Colonic mucosa (tissue), 4 donors: ENCODE measurements around the gene DPH1. TPM values are rescaled to one million over a fixed set of nuclear protein-coding genes. Genes with fewer than 3 reads are reported as not detected.
A peak's percentile ranks its signal among the peaks of the same experiment; 100 is the strongest.

Experiments used
- DNase-seq: peaks from one replicate; pipeline ENCODE4 v3.0.0-alpha.2; 2020
- H3K27ac ChIP-seq: fragments of 200-600 bp; one replicate; pipeline ENCODE4 v1.8.0; 2021
- H3K27me3 ChIP-seq: fragments of 200-600 bp; one replicate; pipeline ENCODE4 v1.8.0; 2021
- H3K36me3 ChIP-seq: fragments of 200-600 bp; one replicate; pipeline ENCODE4 v1.8.0; 2021
- H3K4me1 ChIP-seq: fragments of 200-600 bp; one replicate; pipeline ENCODE4 v1.8.0; 2021; ENCODE audit warnings: mild to moderate bottlenecking
- H3K4me3 ChIP-seq: fragments of 200-600 bp; one replicate; pipeline ENCODE4 v1.8.0; 2021
- H3K9ac ChIP-seq, 2 donors: one replicate each; pipeline ENCODE4 v1.7.0; 2013; ENCODE audit warnings: control low read depth in 2 of 2, low read depth in 2 of 2, low read length in 2 of 2
- H3K9me3 ChIP-seq: fragments of 200-600 bp; one replicate; pipeline ENCODE4 v1.8.0; 2021
- intact Hi-C: fragments of 100-400 bp; cut with DNase I; formaldehyde crosslinking; loops from one replicate; pipeline ENCODE4 v1.14.1; 2022
- total RNA-seq, 2 donors: library from RNA; stranded (reverse); fragmentation: NEBNext Ultra II Directional in 1 of 2; extraction: Animal tissue kit (Norgen Biotek cat#: 25700) in 1 of 2; gene quantifications; one replicate each; pipeline ENCODE4 v1.2.1, GENCODE V29; 2021
- TF ChIP-seq, protein P1 (sequence below): fragments of 200-600 bp; IDR thresholded peaks from one replicate; pipeline ENCODE4 v1.8.0; 2022; ENCODE audit warnings: antibody characterized with exemption, mild to moderate bottlenecking
- donor health status: healthy.
- donor health status: DM: no; HTN: no; CAD: no.
- donor health status: DM: no; HTN: no; CAD: no.

DPH1 gene
- total RNA-seq, 2 donors from 2014 or later: 22.7 to 34.4 TPM

DNA sequence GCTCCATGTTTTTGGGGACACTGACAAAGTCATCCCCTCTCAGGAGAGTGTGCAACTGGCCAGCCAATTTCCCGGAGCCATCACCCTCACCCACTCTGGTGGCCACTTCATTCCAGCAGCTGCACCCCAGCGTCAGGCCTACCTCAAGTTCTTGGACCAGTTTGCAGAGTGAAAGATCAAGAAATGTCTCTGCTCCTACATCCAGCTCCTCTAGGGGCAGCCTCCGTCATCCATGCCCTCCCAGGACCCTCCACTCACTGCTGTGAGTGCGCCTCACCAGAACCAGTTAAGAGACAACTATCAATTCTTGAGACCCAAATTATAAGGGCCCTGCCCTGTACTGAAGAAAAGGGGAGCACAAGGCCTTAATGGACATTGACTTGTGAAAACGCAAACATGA, 13.0 kb downstream of the DPH1 start:
- H3K9ac ChIP-seq: peak overlapping the region in 1 of 2 donors; percentile 97
- DNase-seq: no peak
- no peak overlapping the region for H3K27ac ChIP-seq
- H3K9me3 ChIP-seq: no peaks in the 10 kb centered on the region
- TF ChIP-seq, protein P1, sequence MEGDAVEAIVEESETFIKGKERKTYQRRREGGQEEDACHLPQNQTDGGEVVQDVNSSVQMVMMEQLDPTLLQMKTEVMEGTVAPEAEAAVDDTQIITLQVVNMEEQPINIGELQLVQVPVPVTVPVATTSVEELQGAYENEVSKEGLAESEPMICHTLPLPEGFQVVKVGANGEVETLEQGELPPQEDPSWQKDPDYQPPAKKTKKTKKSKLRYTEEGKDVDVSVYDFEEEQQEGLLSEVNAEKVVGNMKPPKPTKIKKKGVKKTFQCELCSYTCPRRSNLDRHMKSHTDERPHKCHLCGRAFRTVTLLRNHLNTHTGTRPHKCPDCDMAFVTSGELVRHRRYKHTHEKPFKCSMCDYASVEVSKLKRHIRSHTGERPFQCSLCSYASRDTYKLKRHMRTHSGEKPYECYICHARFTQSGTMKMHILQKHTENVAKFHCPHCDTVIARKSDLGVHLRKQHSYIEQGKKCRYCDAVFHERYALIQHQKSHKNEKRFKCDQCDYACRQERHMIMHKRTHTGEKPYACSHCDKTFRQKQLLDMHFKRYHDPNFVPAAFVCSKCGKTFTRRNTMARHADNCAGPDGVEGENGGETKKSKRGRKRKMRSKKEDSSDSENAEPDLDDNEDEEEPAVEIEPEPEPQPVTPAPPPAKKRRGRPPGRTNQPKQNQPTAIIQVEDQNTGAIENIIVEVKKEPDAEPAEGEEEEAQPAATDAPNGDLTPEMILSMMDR: no peak
- H3K4me1 ChIP-seq: peaks cover 9% of the 10 kb centered on the region
- peak overlapping the region; percentile 67 for H3K4me3 ChIP-seq
- no peaks in the 10 kb centered on the region for H3K36me3 ChIP-seq
- intact Hi-C loops: no loop called here
- no peaks in the 10 kb centered on the region for H3K27me3 ChIP-seq

DNA sequence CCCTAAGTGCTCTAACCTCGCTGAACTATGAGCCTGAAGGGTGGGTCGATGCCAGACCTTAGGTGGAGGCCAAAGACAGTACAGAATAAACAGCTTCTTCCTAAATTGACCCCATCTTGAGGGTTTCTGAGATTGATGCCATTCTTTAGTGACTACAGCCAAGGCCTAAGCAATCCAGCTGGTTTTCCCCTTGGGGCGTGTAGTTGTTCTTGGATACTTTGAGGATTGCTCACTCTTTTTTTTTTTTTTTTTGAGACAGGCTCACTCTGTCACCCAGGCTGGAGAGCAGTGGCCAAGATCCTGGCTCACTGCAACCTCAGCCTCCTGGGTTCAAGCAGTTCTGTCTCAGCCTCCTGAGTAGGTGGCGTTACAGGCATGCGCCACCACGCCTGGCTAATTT, 13.8 kb downstream of the DPH1 start:
- H3K36me3 ChIP-seq: no peaks in the 10 kb centered on the region
- H3K4me3 ChIP-seq: no peak overlapping the region
- H3K27ac ChIP-seq: no peak overlapping the region
- no peaks in the 10 kb centered on the region for H3K9me3 ChIP-seq
- TF ChIP-seq, protein P1: no peak
- H3K27me3 ChIP-seq: no peaks in the 10 kb centered on the region
- intact Hi-C loops: no loop called here
- no peak overlapping the region for H3K9ac ChIP-seq
- peaks cover 9% of the 10 kb centered on the region for H3K4me1 ChIP-seq
- no peak for DNase-seq

DNA sequence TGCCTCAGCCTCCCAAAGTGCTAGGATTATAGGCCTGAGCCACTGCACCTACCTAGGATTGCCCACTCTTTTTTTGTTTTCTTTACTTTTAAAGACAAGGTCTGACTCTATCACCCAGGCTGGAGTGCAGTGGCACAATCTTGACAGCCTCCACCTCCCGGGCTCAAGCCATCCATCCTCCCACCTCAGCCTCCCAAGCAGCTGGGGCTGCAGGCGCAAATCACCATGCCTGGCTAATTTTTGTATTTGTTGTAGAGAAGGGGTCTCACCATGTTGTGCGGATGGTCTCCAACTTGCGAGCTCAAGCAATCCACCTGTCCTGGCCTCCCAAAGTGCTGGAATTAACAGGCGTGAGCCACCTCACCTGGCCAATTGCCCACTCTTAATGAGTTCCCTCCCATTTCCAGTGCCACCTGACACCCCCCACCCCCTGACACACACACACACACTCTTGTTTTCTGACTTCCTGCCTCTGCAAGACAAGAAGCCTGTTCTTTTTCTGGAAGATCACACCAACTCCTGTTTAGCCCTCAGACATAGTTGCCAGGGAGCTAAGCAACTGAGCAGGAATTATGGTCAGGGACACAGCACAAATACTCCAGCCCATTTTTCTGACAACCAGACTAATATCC, 14.4 kb downstream of the DPH1 start:
- TF ChIP-seq, protein P1: no peak
- Histone ChIP-seq H3K36me3 (no peaks in the 10 kb centered on the region), H3K4me3 (no peak overlapping the region), H3K9ac (no peak overlapping the region), H3K4me1 (peaks cover 15% of the 10 kb centered on the region), H3K9me3 (no peaks in the 10 kb centered on the region), H3K27ac (no peak overlapping the region), H3K27me3 (no peaks in the 10 kb centered on the region)
- no peak for DNase-seq
- intact Hi-C loops: no loop called here

DNA sequence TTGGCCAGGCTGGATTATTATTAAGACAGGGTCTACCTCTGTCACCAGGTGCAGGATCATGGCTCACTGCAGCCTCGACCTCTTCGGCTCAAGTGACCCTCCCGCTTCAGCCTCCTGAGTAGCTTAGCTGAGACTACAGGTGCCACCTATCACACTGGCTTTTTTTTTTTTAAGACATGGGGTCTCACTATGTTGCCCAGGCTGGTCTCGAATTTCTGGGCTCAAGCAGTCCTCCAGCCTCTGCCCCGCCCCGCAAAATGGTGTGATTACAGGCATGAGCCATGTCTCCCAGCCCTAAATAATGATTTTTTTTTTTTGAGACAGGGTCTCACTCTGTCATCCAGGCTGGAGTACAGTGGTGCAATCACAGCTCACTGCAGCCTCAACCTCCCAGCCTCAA, 17.6 kb downstream of the DPH1 start:
- H3K27me3 ChIP-seq: peaks cover 19% of the 10 kb centered on the region
- peaks cover 14% of the 10 kb centered on the region for H3K4me1 ChIP-seq
- TF ChIP-seq, protein P1: no peak
- no peak overlapping the region for H3K9ac ChIP-seq
- H3K36me3 ChIP-seq: no peaks in the 10 kb centered on the region
- no peak for DNase-seq
- intact Hi-C loops: no loop called here
- no peak overlapping the region for H3K27ac ChIP-seq
- no peaks in the 10 kb centered on the region for H3K9me3 ChIP-seq
- no peak overlapping the region for H3K4me3 ChIP-seq

DNA sequence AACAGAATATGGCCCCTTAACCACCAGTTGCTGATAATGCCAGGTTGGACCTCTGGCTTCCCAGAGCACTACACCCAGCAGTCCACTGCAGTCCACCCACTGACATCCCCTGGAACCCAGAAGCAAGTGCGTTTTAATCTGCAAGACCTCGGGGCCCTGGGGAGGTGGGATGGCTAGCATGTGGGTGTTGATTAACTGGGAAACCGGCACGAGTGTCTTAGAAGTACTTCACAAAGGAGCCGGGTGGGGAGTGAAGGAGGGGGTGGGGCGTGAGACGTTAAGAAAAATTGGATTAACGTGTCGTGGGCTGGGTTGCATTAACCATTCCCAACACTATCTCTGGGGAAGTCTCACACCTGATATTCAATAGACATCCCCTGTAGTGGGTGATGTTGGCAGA, 18.9 kb downstream of the DPH1 start:
- no peaks in the 10 kb centered on the region for H3K9me3 ChIP-seq
- H3K9ac ChIP-seq: no peak overlapping the region
- TF ChIP-seq, protein P1: no peak
- no peak overlapping the region for H3K27ac ChIP-seq
- no peaks in the 10 kb centered on the region for H3K36me3 ChIP-seq
- H3K4me1 ChIP-seq: peaks cover 9% of the 10 kb centered on the region
- DNase-seq: no peak
- H3K27me3 ChIP-seq: peaks cover 21% of the 10 kb centered on the region
- H3K4me3 ChIP-seq: peak overlapping the region; percentile 83
- intact Hi-C loops: no loop called here
